Loucy (cell line): ENCODE data around the gene GALNT9.

Experiments
- CTCF ChIP-seq: fragments of 200-600 bp; sonication (generic); conservative IDR thresholded peaks from 2 replicates; pipeline ENCODE4 v1.5.1; 2014; ENCODE audit warnings: mild to moderate bottlenecking, antibody characterized with exemption, low read length
- EZH2phosphoT487 ChIP-seq: fragments of 200-600 bp; IDR thresholded peaks from 2 replicates; pipeline ENCODE4 v1.6.1; 2018; ENCODE audit warnings: antibody characterized with exemption, mild to moderate bottlenecking, moderate library complexity, borderline replicate concordance

- TF ChIP-seq EZH2phosphoT487 (no peak), CTCF (no peak)
Measured at GRCh38 chr12:132248453-132249167, 80.8 kb downstream of the GALNT9 start.
